GM18868 (cell line): ENCODE results near the gene OTOGL.

Experiments
- ATAC-seq: cut with Tn5 transposase; IDR thresholded peaks from one replicate; pipeline ENCODE4 v1.9.1; 2021; ENCODE audit warnings: mild to moderate bottlenecking, moderate library complexity; ENCODE audit not compliant: unreplicated experiment

OTOGL gene

DNA sequence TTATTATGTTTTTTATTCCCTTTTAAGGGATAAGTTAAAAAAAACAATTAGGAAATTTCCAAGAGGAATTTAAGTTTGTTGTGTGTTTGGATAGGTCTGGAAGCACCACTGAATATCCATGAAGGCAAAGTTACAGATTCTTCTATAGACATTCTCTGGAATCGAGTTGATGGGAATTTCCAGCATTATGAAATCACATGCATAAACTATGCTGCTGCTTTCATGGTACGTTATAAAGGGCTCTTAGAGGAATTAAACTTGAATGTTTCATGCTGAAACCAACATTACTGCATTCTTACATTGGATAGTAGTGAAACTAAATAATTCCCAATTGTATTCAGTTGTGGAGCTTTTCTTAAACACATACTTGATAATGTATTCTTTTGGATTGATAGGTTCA lies 323.2 kb downstream of the OTOGL start:
- ATAC-seq: no peak
